Gastrocnemius medialis (tissue), 4 donors: ENCODE measurements around the gene ZFHX3.

Experiments used
- POLR2A ChIP-seq, 2 donors: fragments of 450-650 bp; IDR thresholded peaks; one replicate each; pipeline ENCODE4 v1.6.1; 2017; ENCODE audit warnings: antibody characterized with exemption in 2 of 2, mild to moderate bottlenecking in 2 of 2, moderate library complexity in 2 of 2
- TF ChIP-seq, protein P1 (sequence below), 5 experiments: fragments of 450-650 bp in 3 of 5; fragments of 200-600 bp in 2 of 5; sonication (generic) in 2 of 5; IDR thresholded peaks in 4 of 5; conservative IDR thresholded peaks in 1 of 5; 1 replicate in 4 of 5; 2 replicates in 1 of 5; pipeline ENCODE4 v1.5.1; 2016 to 2019; ENCODE audit warnings: antibody characterized with exemption in 5 of 5, mild to moderate bottlenecking in 3 of 5, moderate library complexity in 3 of 5

DNA sequence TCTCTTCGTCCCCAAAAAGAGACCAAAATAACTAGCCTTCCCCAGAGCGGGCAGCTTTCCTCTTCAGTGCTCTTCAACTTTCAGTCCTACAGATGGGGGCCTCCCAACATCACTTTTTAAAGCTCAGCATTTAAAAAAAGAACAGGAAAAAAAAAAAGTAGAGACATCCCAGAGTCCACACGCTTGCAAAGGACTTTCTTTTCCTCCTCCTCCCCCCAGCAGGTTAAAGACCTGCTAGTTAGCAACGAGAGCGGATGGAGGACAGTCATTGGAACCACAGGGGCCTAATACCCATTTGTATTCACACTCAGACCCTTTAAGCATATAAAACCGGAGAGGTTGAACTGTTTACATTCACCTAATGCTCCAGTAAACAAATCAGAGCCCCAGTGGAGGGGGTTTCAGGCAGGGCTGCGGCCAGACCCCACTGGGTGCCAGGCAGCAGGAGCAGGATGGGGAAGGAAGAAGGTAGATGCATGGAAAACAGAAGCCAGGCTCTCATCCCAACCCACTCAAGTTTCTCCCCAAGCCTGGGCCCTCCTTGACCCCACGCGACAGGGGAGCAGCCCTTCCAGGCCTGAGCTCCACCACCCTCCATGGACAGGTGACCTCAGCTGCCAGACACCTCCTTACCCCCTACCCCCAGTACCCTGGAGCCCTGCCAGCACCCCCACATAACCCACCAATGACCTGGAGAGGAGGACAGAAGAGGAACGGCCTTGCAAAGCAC, 15.2 kb downstream of the ZFHX3 start:
- TF ChIP-seq, protein P1, sequence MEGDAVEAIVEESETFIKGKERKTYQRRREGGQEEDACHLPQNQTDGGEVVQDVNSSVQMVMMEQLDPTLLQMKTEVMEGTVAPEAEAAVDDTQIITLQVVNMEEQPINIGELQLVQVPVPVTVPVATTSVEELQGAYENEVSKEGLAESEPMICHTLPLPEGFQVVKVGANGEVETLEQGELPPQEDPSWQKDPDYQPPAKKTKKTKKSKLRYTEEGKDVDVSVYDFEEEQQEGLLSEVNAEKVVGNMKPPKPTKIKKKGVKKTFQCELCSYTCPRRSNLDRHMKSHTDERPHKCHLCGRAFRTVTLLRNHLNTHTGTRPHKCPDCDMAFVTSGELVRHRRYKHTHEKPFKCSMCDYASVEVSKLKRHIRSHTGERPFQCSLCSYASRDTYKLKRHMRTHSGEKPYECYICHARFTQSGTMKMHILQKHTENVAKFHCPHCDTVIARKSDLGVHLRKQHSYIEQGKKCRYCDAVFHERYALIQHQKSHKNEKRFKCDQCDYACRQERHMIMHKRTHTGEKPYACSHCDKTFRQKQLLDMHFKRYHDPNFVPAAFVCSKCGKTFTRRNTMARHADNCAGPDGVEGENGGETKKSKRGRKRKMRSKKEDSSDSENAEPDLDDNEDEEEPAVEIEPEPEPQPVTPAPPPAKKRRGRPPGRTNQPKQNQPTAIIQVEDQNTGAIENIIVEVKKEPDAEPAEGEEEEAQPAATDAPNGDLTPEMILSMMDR (IDR thresholded peaks at IDR 0.05 in 4 of 5, conservative IDR thresholded peaks at IDR 0.05 in 1 of 5), result no peak
- no peak for TF ChIP-seq POLR2A (IDR thresholded peaks at IDR 0.05)
